GM18511 (cell line): ENCODE results near the gene SCGB1A1.

ENCODE experiments used
- ATAC-seq: cut with Tn5 transposase; IDR thresholded peaks from one replicate; pipeline ENCODE4 v1.9.1; 2021; ENCODE audit warnings: mild to moderate bottlenecking, moderate library complexity; ENCODE audit not compliant: unreplicated experiment

The SCGB1A1 gene

GRCh38 chr11:62420882-62421281 is 2.0 kb downstream of the SCGB1A1 start:
- ATAC-seq, result no peak

- no peak for ATAC-seq
Observed at GRCh38 chr11:62421996-62422395, 3.2 kb downstream of the SCGB1A1 start.

- ATAC-seq, result no peak
Observed at GRCh38 chr11:62423012-62423411, 4.2 kb downstream of the SCGB1A1 start.

GRCh38 chr11:62427630-62428233 is 8.9 kb downstream of the SCGB1A1 start:
- ATAC-seq, result no peak

GRCh38 chr11:62428871-62429560 is 10.2 kb downstream of the SCGB1A1 start:
- ATAC-seq, result no peak

GRCh38 chr11:62430425-62430824 is 11.6 kb downstream of the SCGB1A1 start:
- no peak for ATAC-seq

- no peak for ATAC-seq
Observed at GRCh38 chr11:62431171-62431901, 12.5 kb downstream of the SCGB1A1 start.

- ATAC-seq, result no peak
Observed at GRCh38 chr11:62432695-62433094, 13.9 kb downstream of the SCGB1A1 start.

GRCh38 chr11:62433141-62433903 is 14.5 kb downstream of the SCGB1A1 start:
- no peak for ATAC-seq

GRCh38 chr11:62433904-62434276 is 15.1 kb downstream of the SCGB1A1 start:
- ATAC-seq, result no peak

- ATAC-seq, result no peak
Observed at GRCh38 chr11:62435846-62436660, 17.2 kb downstream of the SCGB1A1 start.

- no peak for ATAC-seq
Observed at GRCh38 chr11:62437616-62438015, 18.8 kb downstream of the SCGB1A1 start.

- ATAC-seq, result no peak
Observed at GRCh38 chr11:62438641-62439040, 19.8 kb downstream of the SCGB1A1 start.

- ATAC-seq, result no peak
Observed at GRCh38 chr11:62439785-62440602, 21.2 kb downstream of the SCGB1A1 start.

GRCh38 chr11:62443390-62444235 is 24.8 kb downstream of the SCGB1A1 start:
- no peak for ATAC-seq

GRCh38 chr11:62444236-62444833 is 25.5 kb downstream of the SCGB1A1 start:
- no peak for ATAC-seq

- ATAC-seq, result no peak
Observed at GRCh38 chr11:62444835-62445234, 26.0 kb downstream of the SCGB1A1 start.

GRCh38 chr11:62445314-62445740 is 26.5 kb downstream of the SCGB1A1 start:
- no peak for ATAC-seq
